Right lobe of liver (tissue), 6 donors: ENCODE results near the gene ZFAND3. TPM values are rescaled to one million over a fixed set of nuclear protein-coding genes. Genes with fewer than 3 reads are reported as not detected.

ENCODE experiments used
- ATAC-seq, 4 donors: fragments of 200-7000 bp; cut with Tn5 transposase; one replicate each; pipeline ENCODE4 v1.9.1; 2020; ENCODE audit warnings: mild to moderate bottlenecking in 4 of 4, moderate library complexity in 4 of 4
- DNase-seq, 3 donors: peaks; one replicate each; pipeline ENCODE4 v3.0.0-alpha.2; 2020
- H3K27ac ChIP-seq, 3 donors: fragments of 200-600 bp; one replicate each; pipeline ENCODE4 v1.8.0; 2022
- H3K27me3 ChIP-seq, 2 donors: fragments of 200-600 bp; one replicate each; pipeline ENCODE4 v1.8.0; 2022
- H3K36me3 ChIP-seq, 4 donors: fragments of 200-600 bp; sonication (generic) in 1 of 4; one replicate each; pipeline versions ENCODE4 v1.5.1 to v1.8.0; 2017 to 2022; ENCODE audit warnings: control low read depth in 1 of 4
- H3K4me1 ChIP-seq, 4 donors: fragments of 200-600 bp; sonication (generic) in 1 of 4; one replicate each; pipeline versions ENCODE4 v1.5.1 to v1.8.0; 2017 to 2022; ENCODE audit warnings: control low read depth in 1 of 4
- H3K4me3 ChIP-seq, 3 donors: fragments of 200-600 bp; one replicate each; pipeline ENCODE4 v1.8.0; 2022
- H3K9me3 ChIP-seq, 4 donors: fragments of 200-600 bp; sonication (generic) in 1 of 4; one replicate each; pipeline versions ENCODE4 v1.5.1 to v1.8.0; 2017 to 2022; ENCODE audit warnings: control low read depth in 1 of 4
- CTCF ChIP-seq, 4 donors: fragments of 200-600 bp in 3 of 4; fragments of 450-650 bp in 1 of 4; IDR thresholded peaks; one replicate each; pipeline versions ENCODE4 v1.5.1 to v1.8.0; 2016 to 2022; ENCODE audit warnings: antibody characterized with exemption in 4 of 4, mild to moderate bottlenecking in 2 of 4
- POLR2A ChIP-seq: fragments of 450-650 bp; IDR thresholded peaks from one replicate; pipeline ENCODE4 v1.6.1; 2017; ENCODE audit warnings: antibody characterized with exemption, mild to moderate bottlenecking
- WGBS: methylation state at CpG from one replicate; pipeline ENCODE4 v1.1.6; 2018; ENCODE audit warnings: low coverage, low lambda C conversion rate; ENCODE audit not compliant: insufficient coverage; ENCODE audit errors: missing lambda C conversion rate; 5-methylcytosine and 5-hydroxymethylcytosine counted together
- intact Hi-C, 2 donors: fragments of 100-400 bp; cut with DNase I; formaldehyde crosslinking; loops; one replicate each; pipeline versions ENCODE4 v1.11.2 to v1.14.1; 2022
- total RNA-seq, 6 experiments: library from RNA; depleted of rRNA in 2 of 6; stranded (reverse); fragments of >200 nt in 2 of 6; fragmentation: NEBNext Ultra II Directional in 3 of 6; extraction: Animal tissue kit (Norgen Biotek cat#: 25700) in 3 of 6; gene quantifications; one replicate each; pipeline versions ENCODE4 v1.1.0 to v1.2.4, GENCODE V29; 2016 to 2023
- donor health status: DM: no; HTN: yes; CAD: no.
- donor health status: DM: no; HTN: no; CAD: no.
- donor health status: DM: no; HTN: no; CAD: no.
- donor health status: DM: no; HTN: yes; CAD: no.
- donor health status: DM: no; HTN: yes; CAD: no.

The ZFAND3 gene
- total RNA-seq, 6 experiments from 2014 or later, result 43.1 to 66.5 (median 53.2) TPM

GRCh38 chr6:37977715-37978114, 158.2 kb downstream of the ZFAND3 start:
- DNase-seq, result no peak
- Histone ChIP-seq H3K9me3 (no peaks in the 10 kb centered on the region), H3K27me3 (no peaks in the 10 kb centered on the region), H3K36me3 (no peaks in the 10 kb centered on the region), H3K4me1 (peaks cover 0 to 20% (median 10%) of the 10 kb centered on the region in 4 donors), H3K4me3 (no peak overlapping the region), H3K27ac (no peak overlapping the region)
- WGBS, result 92% methylated on average over 3 of the region's 3 CpGs
- TF ChIP-seq POLR2A (no peak), CTCF (IDR thresholded peaks at IDR 0.05) (no peak)
- no peak for ATAC-seq
- intact Hi-C loops, result no loop called here

GRCh38 chr6:37979392-37980221, 160.1 kb downstream of the ZFAND3 start:
- Histone ChIP-seq H3K36me3 (no peaks in the 10 kb centered on the region), H3K27ac (no peak overlapping the region), H3K4me3 (no peak overlapping the region), H3K9me3 (no peaks in the 10 kb centered on the region), H3K4me1 (peaks cover 0 to 20% (median 10%) of the 10 kb centered on the region in 4 donors), H3K27me3 (no peaks in the 10 kb centered on the region)
- WGBS, result 62% methylated on average over 4 of the region's 5 CpGs
- DNase-seq (no peak), ATAC-seq (peak in 3 of 4 donors; percentile 24 to 47 (median 25))
- intact Hi-C loops, result no loop called here
- TF ChIP-seq CTCF (IDR thresholded peaks at IDR 0.05) (no peak), POLR2A (no peak)

GRCh38 chr6:37980222-37980595, 160.7 kb downstream of the ZFAND3 start:
- Histone ChIP-seq H3K4me3 (no peak overlapping the region), H3K9me3 (no peaks in the 10 kb centered on the region), H3K27ac (no peak overlapping the region), H3K36me3 (no peaks in the 10 kb centered on the region), H3K4me1 (peaks cover 0 to 20% (median 10%) of the 10 kb centered on the region in 4 donors), H3K27me3 (no peaks in the 10 kb centered on the region)
- intact Hi-C loops, result no loop called here
- 91% methylated on average over 1 of the region's 1 CpG for WGBS
- DNase-seq (no peak), ATAC-seq (peak in 3 of 4 donors; percentile 13 to 59 (median 35))
- TF ChIP-seq POLR2A (no peak), CTCF (IDR thresholded peaks at IDR 0.05) (no peak)

- no peak for TF ChIP-seq POLR2A
- no peak for TF ChIP-seq CTCF (IDR thresholded peaks at IDR 0.05)
- WGBS, result 72% methylated on average over 2 of the region's 2 CpGs
- no peaks in the 10 kb centered on the region for H3K9me3 ChIP-seq
- no peak overlapping the region for H3K4me3 ChIP-seq
- intact Hi-C loops, result no loop called here
- H3K36me3 ChIP-seq, result no peaks in the 10 kb centered on the region
- no peak for DNase-seq
- no peak overlapping the region for H3K27ac ChIP-seq
- ATAC-seq, result no peak
- H3K4me1 ChIP-seq, result peaks cover 0 to 32% (median 12%) of the 10 kb centered on the region in 4 donors
- H3K27me3 ChIP-seq, result no peaks in the 10 kb centered on the region
Measured at GRCh38 chr6:37981626-37982025, 162.1 kb downstream of the ZFAND3 start.
